OCI-LY3 (cell line): ENCODE data around the gene IRAK2.

Source experiments
- H2AFZ ChIP-seq: fragments of 200-600, 300-600 bp; shearing (Covaris generic); 2 replicates; pipeline ENCODE4 v1.6.0; 2014; ENCODE audit warnings: antibody characterized with exemption, low read depth, low read length
- H3K27ac ChIP-seq: fragments of 200-600, 300-600 bp; sonication (generic); 2 replicates; pipeline ENCODE4 v1.5.1; 2014; ENCODE audit warnings: mild to moderate bottlenecking, low read length, moderate library complexity, mixed read lengths
- H3K27me3 ChIP-seq: fragments of 200-600, 300-600 bp; sonication (generic); 2 replicates; pipeline ENCODE4 v1.6.1; 2014; ENCODE audit warnings: low read depth, low read length, mixed read lengths
- H3K36me3 ChIP-seq: fragments of 200-600, 300-600 bp; sonication (generic); replicated peaks from 2 replicates; pipeline ENCODE3; 2014; ENCODE audit warnings: low read depth, low read length, mixed read lengths
- H3K4me1 ChIP-seq: fragments of 300-600, 200-600 bp; sonication (generic); 2 replicates; pipeline ENCODE4 v1.6.1; 2014; ENCODE audit warnings: low read length, mixed read lengths
- H3K4me2 ChIP-seq: fragments of 200-600, 300-600 bp; sonication (generic); 2 replicates; pipeline ENCODE4 v1.6.1; 2014; ENCODE audit warnings: low read length, mixed read lengths
- H3K4me3 ChIP-seq: fragments of 300-600, 200-600 bp; sonication (generic); 2 replicates; pipeline ENCODE4 v1.5.1; 2014; ENCODE audit warnings: antibody characterized with exemption, mild to moderate bottlenecking, low read length, moderate library complexity
- H3K79me2 ChIP-seq: fragments of 300-600, 200-600 bp; shearing (Covaris generic); 2 replicates; pipeline ENCODE4 v1.6.1; 2014; ENCODE audit warnings: mild to moderate bottlenecking, low read length, mixed read lengths
- H3K9ac ChIP-seq: fragments of 300-600, 200-600 bp; shearing (Covaris generic); 2 replicates; pipeline ENCODE4 v1.6.0; 2014; ENCODE audit warnings: mild to moderate bottlenecking, low read length, moderate library complexity
- H3K9me3 ChIP-seq: fragments of 200-600, 300-600 bp; shearing (Covaris generic); 2 replicates; pipeline ENCODE4 v1.6.1; 2014; ENCODE audit warnings: low read length, mixed read lengths; ENCODE audit not compliant: insufficient read depth
- H4K20me1 ChIP-seq: fragments of 200-600, 300-600 bp; sonication (generic); 2 replicates; pipeline ENCODE4 v1.6.1; 2016; ENCODE audit warnings: low read length, mixed read lengths; ENCODE audit not compliant: insufficient read depth
- CTCF ChIP-seq: fragments of 200-600, 300-600 bp; sonication (generic); IDR thresholded peaks from 2 replicates; pipeline ENCODE4 v1.5.1; 2014; ENCODE audit warnings: antibody characterized with exemption, low read length, low read depth
- EZH2phosphoT487 ChIP-seq: fragments of 200-600 bp; shearing (Covaris generic); IDR thresholded peaks from 2 replicates; pipeline ENCODE4 v1.6.1; 2018; ENCODE audit warnings: antibody characterized with exemption, mixed run types, low read depth

The IRAK2 gene

GRCh38 chr3:10253731-10254130, 89.0 kb downstream of the IRAK2 start:
- Histone ChIP-seq H3K79me2 (peaks cover 82% of the 10 kb centered on the region), H3K9ac (no peak overlapping the region), H3K4me2 (no peak overlapping the region), H3K4me3 (no peak overlapping the region), H2AFZ (no peak overlapping the region), H4K20me1 (peaks cover 28% of the 10 kb centered on the region), H3K4me1 (peaks cover 13% of the 10 kb centered on the region), H3K27me3 (no peaks in the 10 kb centered on the region), H3K27ac (no peak overlapping the region), H3K9me3 (no peaks in the 10 kb centered on the region), H3K36me3 (peaks cover 53% of the 10 kb centered on the region)
- TF ChIP-seq EZH2phosphoT487 (no peak), CTCF (no peak)

GRCh38 chr3:10255835-10256234, 91.1 kb downstream of the IRAK2 start:
- Histone ChIP-seq H3K27me3 (no peaks in the 10 kb centered on the region), H3K79me2 (peaks cover 81% of the 10 kb centered on the region), H3K9ac (no peak overlapping the region), H4K20me1 (peaks cover 17% of the 10 kb centered on the region), H3K27ac (no peak overlapping the region), H3K4me1 (no peaks in the 10 kb centered on the region), H2AFZ (no peak overlapping the region), H3K4me2 (no peak overlapping the region), H3K36me3 (peaks cover 57% of the 10 kb centered on the region), H3K4me3 (no peak overlapping the region), H3K9me3 (no peaks in the 10 kb centered on the region)
- no peak for TF ChIP-seq CTCF
- no peak for TF ChIP-seq EZH2phosphoT487

GRCh38 chr3:10259036-10259435, 94.3 kb downstream of the IRAK2 start:
- Histone ChIP-seq H3K36me3 (peaks cover 58% of the 10 kb centered on the region), H3K27me3 (no peaks in the 10 kb centered on the region), H4K20me1 (peaks cover 19% of the 10 kb centered on the region), H3K4me3 (no peak overlapping the region), H3K4me1 (no peaks in the 10 kb centered on the region), H3K27ac (no peak overlapping the region), H3K79me2 (peaks cover 77% of the 10 kb centered on the region), H3K9ac (no peak overlapping the region), H3K9me3 (no peaks in the 10 kb centered on the region), H3K4me2 (no peak overlapping the region), H2AFZ (no peak overlapping the region)
- TF ChIP-seq CTCF: no peak
- TF ChIP-seq EZH2phosphoT487: no peak

GRCh38 chr3:10259798-10260197, 95.1 kb downstream of the IRAK2 start:
- Histone ChIP-seq H3K27me3 (no peaks in the 10 kb centered on the region), H2AFZ (no peak overlapping the region), H3K9me3 (no peaks in the 10 kb centered on the region), H3K79me2 (peaks cover 77% of the 10 kb centered on the region), H3K9ac (no peak overlapping the region), H3K4me1 (no peaks in the 10 kb centered on the region), H3K4me2 (no peak overlapping the region), H4K20me1 (peaks cover 21% of the 10 kb centered on the region), H3K27ac (no peak overlapping the region), H3K36me3 (peaks cover 51% of the 10 kb centered on the region), H3K4me3 (no peak overlapping the region)
- no peak for TF ChIP-seq EZH2phosphoT487
- no peak for TF ChIP-seq CTCF
